SU-DHL-6 (cell line): Measurements from ENCODE around the gene LYZ.

ENCODE experiments used
- H2AFZ ChIP-seq: fragments of 200-600 bp; sonication (generic); 2 replicates; pipeline ENCODE4 v1.6.1; 2014; ENCODE audit warnings: low read depth, mild to moderate bottlenecking, moderate library complexity, mixed read lengths, antibody characterized with exemption, low read length; ENCODE audit not compliant: severe bottlenecking
- H3F3A ChIP-seq: fragments of 200-600 bp; shearing (Covaris generic); 2 replicates; pipeline ENCODE4 v1.6.0; 2016; ENCODE audit warnings: antibody characterized with exemption, mild to moderate bottlenecking; ENCODE audit not compliant: insufficient read depth
- H3K27ac ChIP-seq: fragments of 200-600 bp; sonication (generic); 2 replicates; pipeline ENCODE4 v1.5.1; 2016; ENCODE audit warnings: low read depth, mild to moderate bottlenecking, low read length, moderate library complexity, mixed read lengths
- H3K27me3 ChIP-seq: fragments of 200-600 bp; sonication (generic), shearing (Covaris generic); 2 replicates; pipeline ENCODE4 v1.6.0; 2014; ENCODE audit warnings: mild to moderate bottlenecking, low read length
- H3K36me3 ChIP-seq: fragments of 200-600 bp; sonication (generic); 2 replicates; pipeline ENCODE4 v1.6.1; 2014; ENCODE audit warnings: mild to moderate bottlenecking, low read length, mixed read lengths
- H3K4me2 ChIP-seq: fragments of 300-600, 200-600 bp; shearing (Covaris generic), sonication (generic); 2 replicates; pipeline ENCODE4 v1.6.0; 2014; ENCODE audit warnings: low read length, low read depth, mild to moderate bottlenecking; ENCODE audit not compliant: poor library complexity, severe bottlenecking
- H3K4me3 ChIP-seq: fragments of 200-600 bp; sonication (generic); 2 replicates; pipeline ENCODE4 v1.5.1; 2014; ENCODE audit warnings: antibody characterized with exemption, low read length, mild to moderate bottlenecking, mixed read lengths; ENCODE audit not compliant: insufficient read depth, poor library complexity, severe bottlenecking
- H3K79me2 ChIP-seq: fragments of 200-600 bp; sonication (generic); 2 replicates; pipeline ENCODE4 v1.6.1; 2014; ENCODE audit warnings: mild to moderate bottlenecking, low read length, moderate library complexity; ENCODE audit not compliant: insufficient read depth
- H3K9ac ChIP-seq: fragments of 200-600 bp; sonication (generic); 2 replicates; pipeline ENCODE4 v1.7.0; 2014; ENCODE audit warnings: mild to moderate bottlenecking, low read length
- H3K9me2 ChIP-seq: fragments of 200-600 bp; sonication (generic); replicated peaks from 2 replicates; pipeline ENCODE4 v1.6.1; 2014; ENCODE audit warnings: low read length; ENCODE audit not compliant: insufficient read depth
- H3K9me3 ChIP-seq: fragments of 200-600 bp; sonication (generic); 2 replicates; pipeline ENCODE4 v1.6.1; 2014; ENCODE audit warnings: low read length, mixed read lengths; ENCODE audit not compliant: insufficient read depth
- H4K20me1 ChIP-seq: fragments of 200-600 bp; sonication (generic); 2 replicates; pipeline ENCODE4 v1.6.1; 2014; ENCODE audit warnings: low read depth, mild to moderate bottlenecking, antibody characterized with exemption, low read length, moderate library complexity, mixed read lengths
- CTCF ChIP-seq: fragments of 200-600 bp; sonication (generic); IDR thresholded peaks from one replicate; pipeline ENCODE4 v1.5.1; 2017; ENCODE audit warnings: antibody characterized with exemption, mild to moderate bottlenecking, low read length, moderate library complexity; ENCODE audit not compliant: insufficient read depth, poor library complexity, severe bottlenecking
- EZH2phosphoT487 ChIP-seq: fragments of 200-600 bp; sonication (generic), shearing (Covaris generic); conservative IDR thresholded peaks from 2 replicates; pipeline ENCODE4 v1.6.1; 2018; ENCODE audit warnings: mild to moderate bottlenecking, antibody characterized with exemption, low read length, moderate library complexity, mixed read lengths

The LYZ gene

GRCh38 chr12:69366796-69367195 is 18.6 kb downstream of the LYZ start:
- H2AFZ ChIP-seq, result no peak overlapping the region
- no peaks in the 10 kb centered on the region for H3K9me2 ChIP-seq
- H4K20me1 ChIP-seq, result peaks cover 4% of the 10 kb centered on the region; the same call in 1 of the 2 replicates
- 0 out of 2 replicates have a peak, but pooled peaks cover 12% of the 10 kb centered on the region for H3F3A ChIP-seq
- H3K9ac ChIP-seq, result no peak overlapping the region
- no peaks in the 10 kb centered on the region for H3K27me3 ChIP-seq
- H3K27ac ChIP-seq, result no peak overlapping the region
- H3K4me2 ChIP-seq, result no peak overlapping the region
- H3K36me3 ChIP-seq, result peaks cover 81% of the 10 kb centered on the region
- peaks cover 71% of the 10 kb centered on the region for H3K79me2 ChIP-seq
- H3K4me3 ChIP-seq, result no peak overlapping the region
- H3K9me3 ChIP-seq, result no peaks in the 10 kb centered on the region
- TF ChIP-seq CTCF, result no peak
- no peak for TF ChIP-seq EZH2phosphoT487

DNA sequence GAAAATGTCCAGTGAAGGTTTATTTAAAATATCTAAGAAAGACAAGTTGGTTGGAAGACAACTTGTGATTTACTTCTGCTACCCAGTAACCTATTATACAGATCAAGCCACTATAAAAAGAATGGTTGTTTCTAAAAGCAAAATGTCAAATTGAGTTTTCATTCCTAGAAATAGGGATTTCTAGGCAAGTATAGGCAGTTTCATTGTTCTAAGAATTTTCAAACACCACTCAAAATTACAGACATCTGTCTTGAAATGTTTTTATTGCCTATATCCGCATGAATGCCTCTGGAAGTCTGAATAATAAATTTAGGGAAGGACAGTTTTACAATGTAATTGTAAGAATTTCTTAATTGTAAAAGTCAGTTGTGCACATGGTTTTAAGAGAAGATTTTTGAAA is 20.0 kb downstream of the LYZ start:
- peaks cover 66% of the 10 kb centered on the region for H3K79me2 ChIP-seq
- peaks cover 86% of the 10 kb centered on the region for H3K36me3 ChIP-seq
- TF ChIP-seq CTCF (no peak), EZH2phosphoT487 (no peak)
- H3K9ac ChIP-seq, result no peak overlapping the region
- no peaks in the 10 kb centered on the region for H3K27me3 ChIP-seq
- H3K9me2 ChIP-seq, result no peaks in the 10 kb centered on the region
- H3K27ac ChIP-seq, result no peak overlapping the region
- no peaks in the 10 kb centered on the region for H3K9me3 ChIP-seq
- no peak overlapping the region for H3K4me3 ChIP-seq
- H3K4me2 ChIP-seq, result no peak overlapping the region
- H4K20me1 ChIP-seq, result peaks cover 4% of the 10 kb centered on the region; the same call in 1 of the 2 replicates
- 0 out of 2 replicates have a peak, but pooled peaks cover 12% of the 10 kb centered on the region for H3F3A ChIP-seq
- no peak overlapping the region for H2AFZ ChIP-seq

DNA sequence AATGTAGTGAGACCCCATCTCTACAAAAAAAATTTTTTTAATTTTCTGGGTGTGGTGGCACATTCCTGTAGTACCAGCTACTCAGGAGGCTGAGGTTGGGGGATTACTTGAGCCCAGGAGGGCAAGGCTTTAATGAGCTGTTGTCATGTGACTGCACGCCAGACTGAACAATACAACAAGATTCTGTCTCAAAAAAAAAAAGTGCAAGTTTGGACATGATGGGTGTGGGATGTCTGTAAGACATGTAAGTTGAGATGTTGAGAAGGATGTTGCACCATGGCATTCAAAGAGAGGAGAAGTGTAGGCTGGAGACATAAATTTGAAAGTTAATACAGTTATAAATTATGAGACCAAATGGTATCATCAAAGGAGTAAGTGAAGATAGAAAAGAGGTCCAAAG is 34.9 kb downstream of the LYZ start:
- no peak overlapping the region for H2AFZ ChIP-seq
- H3K9ac ChIP-seq, result no peak overlapping the region
- no peaks in the 10 kb centered on the region for H3K9me2 ChIP-seq
- TF ChIP-seq CTCF, result no peak
- TF ChIP-seq EZH2phosphoT487, result no peak
- H3K36me3 ChIP-seq, result peaks cover 28% of the 10 kb centered on the region; the same call in 1 of the 2 replicates
- H4K20me1 ChIP-seq, result peaks cover 8% of the 10 kb centered on the region; the same call in 1 of the 2 replicates
- H3K27me3 ChIP-seq, result no peaks in the 10 kb centered on the region
- H3K9me3 ChIP-seq, result no peaks in the 10 kb centered on the region
- H3K4me3 ChIP-seq, result no peak overlapping the region
- peaks cover 9% of the 10 kb centered on the region for H3F3A ChIP-seq
- H3K4me2 ChIP-seq, result no peak overlapping the region
- no peak overlapping the region for H3K27ac ChIP-seq
- H3K79me2 ChIP-seq, result peaks cover 35% of the 10 kb centered on the region
